ENCODE data around the gene SAXO2.
A peak's percentile ranks its signal among the peaks of the same experiment; 100 is the strongest.
"Not testable (repeated sequence)": the region's sequence is repeated elsewhere in the genome, so short reads cannot be mapped to it uniquely, and the experiment has no call there.

SAXO2 gene

GRCh38 chr15:82262422-82263026 is at the start of gene SAXO2, which contains the start of gene EFL1:
Gene SAXO2 (plus strand): TSS chr15:82262818. CDS start chr15:82262880, 62 bp downstream.
Gene EFL1 (minus strand): TSS chr15:82262734. CDS start chr15:82261778, 956 bp downstream.
- Histone ChIP-seq H3K9ac (ENCODE audit: low read length) (peak within 1 kb of the TSS; percentile 11), H3K4me3 (ENCODE audit: low read length) (peak within 1 kb of the TSS; percentile 90), H3K36me3 (ENCODE audit: control insufficient read depth, insufficient read depth, low read length) (peaks cover 5% of the 10 kb centered on the region), H3K27me3 (ENCODE audit: control insufficient read depth, insufficient read depth, low read length) (no peaks in the 10 kb centered on the region), H3K27ac (ENCODE audit: low read depth, low read length) (no peak within 1 kb of the TSS), H3K4me1 (ENCODE audit: control insufficient read depth, insufficient read depth, low read length) (peaks cover 5% of the 10 kb centered on the region)

GRCh38 chr15:82216092-82216491 is 46.5 kb upstream of the SAXO2 start:
- not testable (repeated sequence) for H3K27me3 ChIP-seq (ENCODE audit: control insufficient read depth, insufficient read depth, low read length); H3K9ac ChIP-seq (ENCODE audit: low read length); H3K36me3 ChIP-seq (ENCODE audit: control insufficient read depth, insufficient read depth, low read length); H3K4me3 ChIP-seq (ENCODE audit: low read length); H3K4me1 ChIP-seq (ENCODE audit: control insufficient read depth, insufficient read depth, low read length); H3K27ac ChIP-seq (ENCODE audit: low read depth, low read length)

- not testable (repeated sequence) for H3K27ac ChIP-seq (ENCODE audit: low read depth, low read length); H3K27me3 ChIP-seq (ENCODE audit: control insufficient read depth, insufficient read depth, low read length); H3K9ac ChIP-seq (ENCODE audit: low read length); H3K36me3 ChIP-seq (ENCODE audit: control insufficient read depth, insufficient read depth, low read length); H3K4me3 ChIP-seq (ENCODE audit: low read length); H3K4me1 ChIP-seq (ENCODE audit: control insufficient read depth, insufficient read depth, low read length)
These were observed 41.1 kb upstream of the SAXO2 start for GRCh38 chr15:82221535-82221934.

GRCh38 chr15:82228750-82229149 is 33.9 kb upstream of the SAXO2 start:
- H3K27me3 ChIP-seq (ENCODE audit: control insufficient read depth, insufficient read depth, low read length): no peaks in the 10 kb centered on the region
- no peaks in the 10 kb centered on the region for H3K36me3 ChIP-seq (ENCODE audit: control insufficient read depth, insufficient read depth, low read length)
- H3K4me3 ChIP-seq (ENCODE audit: low read length): no peak overlapping the region
- no peak overlapping the region for H3K27ac ChIP-seq (ENCODE audit: low read depth, low read length)
- H3K9ac ChIP-seq (ENCODE audit: low read length): no peak overlapping the region
- no peaks in the 10 kb centered on the region for H3K4me1 ChIP-seq (ENCODE audit: control insufficient read depth, insufficient read depth, low read length)

- Histone ChIP-seq H3K27ac (ENCODE audit: low read depth, low read length) (no peak overlapping the region), H3K4me1 (ENCODE audit: control insufficient read depth, insufficient read depth, low read length) (no peaks in the 10 kb centered on the region), H3K9ac (ENCODE audit: low read length) (no peak overlapping the region), H3K27me3 (ENCODE audit: control insufficient read depth, insufficient read depth, low read length) (no peaks in the 10 kb centered on the region), H3K36me3 (ENCODE audit: control insufficient read depth, insufficient read depth, low read length) (peaks cover 2% of the 10 kb centered on the region), H3K4me3 (ENCODE audit: low read length) (no peak overlapping the region)
These were observed 31.4 kb upstream of the SAXO2 start for GRCh38 chr15:82231233-82231632.

- no peak overlapping the region for H3K4me3 ChIP-seq (ENCODE audit: low read length)
- no peak overlapping the region for H3K9ac ChIP-seq (ENCODE audit: low read length)
- no peaks in the 10 kb centered on the region for H3K4me1 ChIP-seq (ENCODE audit: control insufficient read depth, insufficient read depth, low read length)
- H3K27ac ChIP-seq (ENCODE audit: low read depth, low read length): no peak overlapping the region
- no peaks in the 10 kb centered on the region for H3K27me3 ChIP-seq (ENCODE audit: control insufficient read depth, insufficient read depth, low read length)
- H3K36me3 ChIP-seq (ENCODE audit: control insufficient read depth, insufficient read depth, low read length): peaks cover 2% of the 10 kb centered on the region
These were observed 30.8 kb upstream of the SAXO2 start for GRCh38 chr15:82231842-82232241.

- H3K4me1 ChIP-seq (ENCODE audit: control insufficient read depth, insufficient read depth, low read length); H3K9ac ChIP-seq (ENCODE audit: low read length); H3K27ac ChIP-seq (ENCODE audit: low read depth, low read length); H3K27me3 ChIP-seq (ENCODE audit: control insufficient read depth, insufficient read depth, low read length); H3K36me3 ChIP-seq (ENCODE audit: control insufficient read depth, insufficient read depth, low read length); H3K4me3 ChIP-seq (ENCODE audit: low read length): not testable (repeated sequence)
These were observed 24.6 kb upstream of the SAXO2 start for GRCh38 chr15:82237944-82238534.

- H3K36me3 ChIP-seq (ENCODE audit: control insufficient read depth, insufficient read depth, low read length): peaks cover 5% of the 10 kb centered on the region
These were observed 22.8 kb upstream of the SAXO2 start for GRCh38 chr15:82239685-82240391.

GRCh38 chr15:82241836-82242499 is 20.6 kb upstream of the SAXO2 start:
- H3K36me3 ChIP-seq (ENCODE audit: control insufficient read depth, insufficient read depth, low read length); H3K27ac ChIP-seq (ENCODE audit: low read depth, low read length); H3K27me3 ChIP-seq (ENCODE audit: control insufficient read depth, insufficient read depth, low read length); H3K4me1 ChIP-seq (ENCODE audit: control insufficient read depth, insufficient read depth, low read length); H3K4me3 ChIP-seq (ENCODE audit: low read length); H3K9ac ChIP-seq (ENCODE audit: low read length): not testable (repeated sequence)

More at GRCh38 chr15:82239685-82240391, 22.8 kb upstream of the SAXO2 start:
- no peak overlapping the region for H3K27ac ChIP-seq (ENCODE audit: low read depth, low read length)
- no peak overlapping the region for H3K4me3 ChIP-seq (ENCODE audit: low read length)
- H3K9ac ChIP-seq (ENCODE audit: low read length): no peak overlapping the region
- H3K4me1 ChIP-seq (ENCODE audit: control insufficient read depth, insufficient read depth, low read length): no peaks in the 10 kb centered on the region
- no peaks in the 10 kb centered on the region for H3K27me3 ChIP-seq (ENCODE audit: control insufficient read depth, insufficient read depth, low read length)

GRCh38 chr15:82243644-82244043 is 19.0 kb upstream of the SAXO2 start:
- not testable (repeated sequence) for H3K36me3 ChIP-seq (ENCODE audit: control insufficient read depth, insufficient read depth, low read length); H3K9ac ChIP-seq (ENCODE audit: low read length)

GRCh38 chr15:82245956-82246355 is 16.7 kb upstream of the SAXO2 start:
- H3K36me3 ChIP-seq (ENCODE audit: control insufficient read depth, insufficient read depth, low read length); H3K27ac ChIP-seq (ENCODE audit: low read depth, low read length); H3K27me3 ChIP-seq (ENCODE audit: control insufficient read depth, insufficient read depth, low read length); H3K4me3 ChIP-seq (ENCODE audit: low read length); H3K4me1 ChIP-seq (ENCODE audit: control insufficient read depth, insufficient read depth, low read length); H3K9ac ChIP-seq (ENCODE audit: low read length): not testable (repeated sequence)

More at GRCh38 chr15:82243644-82244043, 19.0 kb upstream of the SAXO2 start:
- H3K27ac ChIP-seq (ENCODE audit: low read depth, low read length); H3K4me1 ChIP-seq (ENCODE audit: control insufficient read depth, insufficient read depth, low read length); H3K27me3 ChIP-seq (ENCODE audit: control insufficient read depth, insufficient read depth, low read length); H3K4me3 ChIP-seq (ENCODE audit: low read length): not testable (repeated sequence)

GRCh38 chr15:82248261-82248660 is 14.4 kb upstream of the SAXO2 start:
- not testable (repeated sequence) for H3K27me3 ChIP-seq (ENCODE audit: control insufficient read depth, insufficient read depth, low read length); H3K4me1 ChIP-seq (ENCODE audit: control insufficient read depth, insufficient read depth, low read length); H3K9ac ChIP-seq (ENCODE audit: low read length); H3K27ac ChIP-seq (ENCODE audit: low read depth, low read length); H3K36me3 ChIP-seq (ENCODE audit: control insufficient read depth, insufficient read depth, low read length); H3K4me3 ChIP-seq (ENCODE audit: low read length)
